GM21390 (cell line): ENCODE results near the gene ADGRV1.
"Not testable (repeated sequence)": the region's sequence is repeated elsewhere in the genome, so short reads cannot be mapped to it uniquely, and the experiment has no call there.

Experiments
- ATAC-seq: cut with Tn5 transposase; IDR thresholded peaks from one replicate; pipeline ENCODE4 v1.9.1; 2021; ENCODE audit not compliant: unreplicated experiment

ADGRV1 gene

DNA sequence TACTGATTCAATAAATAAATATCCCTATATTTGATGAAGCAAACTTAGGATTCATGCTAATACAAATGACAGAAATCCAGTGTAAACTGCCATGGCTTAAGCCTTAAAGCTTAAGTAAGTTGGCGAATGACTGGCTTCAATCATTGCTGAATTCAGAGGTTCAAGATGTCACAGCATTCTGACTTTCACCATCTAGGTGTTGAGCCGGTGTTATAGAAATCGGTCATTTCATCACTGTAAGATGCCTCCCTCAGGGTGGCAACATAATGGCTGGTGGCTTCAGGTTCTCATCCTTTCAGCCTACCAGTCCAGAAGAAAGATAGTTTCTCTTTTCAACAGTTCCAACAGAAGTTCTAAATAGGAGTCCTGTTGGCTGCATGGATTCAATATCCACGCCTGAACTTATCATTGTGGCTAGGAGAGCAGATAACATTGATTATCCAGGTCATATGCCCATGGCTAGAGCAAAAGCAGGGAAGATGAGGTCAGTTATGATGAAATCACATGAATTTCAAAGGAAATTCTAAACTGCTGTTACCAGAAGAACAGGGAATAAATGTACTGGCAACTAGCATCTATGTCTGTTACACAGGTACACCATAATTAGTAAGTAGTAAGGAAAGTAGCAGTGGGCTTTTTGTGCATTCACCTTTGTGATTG, 460.2 kb downstream of the ADGRV1 start:
- no peak for ATAC-seq

DNA sequence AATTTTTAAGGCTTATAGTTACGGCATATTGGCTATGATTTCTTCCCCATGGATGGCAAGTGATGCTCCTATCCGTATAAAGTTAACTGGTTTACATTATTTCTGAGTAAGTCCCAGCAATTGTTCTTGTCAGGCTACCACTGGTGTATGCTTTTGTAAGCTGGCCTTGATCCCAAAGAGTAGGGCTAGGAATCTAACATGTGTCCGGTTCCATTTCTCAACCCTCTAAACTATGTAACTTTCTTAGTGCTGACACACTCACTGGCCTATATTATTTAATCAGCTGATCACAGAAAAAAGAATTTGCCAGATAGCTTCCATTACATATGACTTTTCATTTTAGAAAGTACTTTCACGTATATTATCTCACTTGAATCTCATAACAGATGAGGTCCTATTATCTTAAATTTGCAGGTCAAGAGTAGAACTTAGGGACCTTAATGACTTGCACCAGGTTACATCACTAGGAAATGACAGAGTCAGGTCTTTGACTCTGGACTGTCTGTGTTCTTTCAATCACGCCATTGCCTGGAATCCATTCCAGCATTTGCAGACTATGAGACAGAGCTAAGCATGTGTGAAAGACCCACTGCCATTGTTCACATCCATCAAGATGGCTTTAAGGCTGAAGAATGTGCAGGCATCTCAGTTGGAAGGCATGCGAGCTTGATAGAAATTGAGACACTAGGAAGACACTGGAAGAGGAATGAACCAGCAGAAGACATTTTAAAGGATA, 461.6 kb downstream of the ADGRV1 start:
- ATAC-seq = no peak

GRCh38 chr5:91022518-91022917, 463.9 kb downstream of the ADGRV1 start:
- no peak for ATAC-seq

DNA sequence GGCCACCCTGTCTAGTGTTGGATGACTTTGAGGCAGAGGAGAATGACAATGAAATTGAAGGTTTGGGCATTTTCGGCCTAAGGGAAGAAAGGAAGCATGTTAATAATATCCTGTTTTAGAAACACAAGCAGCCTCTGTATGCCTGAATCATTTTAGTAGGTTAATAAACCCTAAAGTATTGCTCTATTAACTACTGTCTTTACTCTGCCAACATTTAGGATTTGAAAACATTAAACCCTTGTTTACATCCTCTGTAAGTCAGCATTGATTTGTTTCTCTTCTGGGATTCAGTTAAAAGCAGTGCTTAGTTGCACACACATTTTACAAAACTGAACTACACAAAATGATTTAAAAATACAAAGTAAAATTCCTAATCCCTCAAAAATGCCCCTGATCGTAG, 465.6 kb downstream of the ADGRV1 start:
- no peak for ATAC-seq

GRCh38 chr5:91024727-91025126, 466.1 kb downstream of the ADGRV1 start:
- no peak for ATAC-seq

- ATAC-seq = no peak
Measured at GRCh38 chr5:91025449-91025848, 466.9 kb downstream of the ADGRV1 start.

GRCh38 chr5:91025956-91026355, 467.4 kb downstream of the ADGRV1 start:
- no peak for ATAC-seq

- no peak for ATAC-seq
Measured at GRCh38 chr5:91026466-91026865, 467.9 kb downstream of the ADGRV1 start.

- no peak for ATAC-seq
Measured at GRCh38 chr5:91027405-91028139, 469.0 kb downstream of the ADGRV1 start.

DNA sequence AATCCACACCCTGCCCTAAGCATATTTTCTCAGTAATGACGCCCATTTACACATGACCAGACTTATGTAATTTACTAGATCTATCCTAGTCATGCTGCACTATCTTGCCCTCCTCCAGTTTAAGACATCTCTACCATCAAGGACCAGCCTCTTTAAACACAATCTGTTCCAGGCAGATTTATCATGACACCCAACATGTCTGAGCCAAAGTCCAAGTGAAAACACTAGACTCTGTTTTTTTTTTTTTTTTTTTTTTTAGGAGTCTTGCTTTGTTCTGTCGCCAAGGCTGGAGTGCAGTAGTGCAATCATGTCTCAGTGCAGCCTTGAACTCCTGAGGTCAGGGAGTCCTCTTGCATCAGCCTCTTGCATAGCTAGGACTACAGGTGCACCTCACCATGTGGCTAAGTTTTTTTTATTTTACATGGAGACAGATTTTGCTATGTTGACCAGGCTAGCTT, 469.9 kb downstream of the ADGRV1 start:
- ATAC-seq = no peak

GRCh38 chr5:91030521-91031401, 472.2 kb downstream of the ADGRV1 start:
- no peak for ATAC-seq

GRCh38 chr5:91031402-91031752, 472.8 kb downstream of the ADGRV1 start:
- no peak for ATAC-seq

DNA sequence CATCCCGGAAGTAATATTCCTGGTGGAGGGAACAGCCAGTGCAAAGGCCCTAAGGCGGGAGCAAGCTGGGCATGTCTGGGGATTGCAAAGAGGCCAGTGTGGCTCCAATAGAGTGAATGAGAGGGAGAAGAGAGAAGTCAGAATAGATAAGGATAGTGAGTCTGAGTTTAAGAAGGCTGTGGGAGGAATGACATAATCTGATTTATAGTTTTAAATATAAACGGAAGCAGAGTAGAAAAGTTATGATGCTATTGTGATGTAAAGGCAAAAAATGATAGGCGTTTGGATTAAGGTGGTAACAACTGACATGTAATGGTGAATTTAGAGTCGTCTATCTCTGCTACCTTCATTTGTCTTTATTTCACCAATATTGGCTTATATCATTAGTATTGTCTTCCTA, 473.5 kb downstream of the ADGRV1 start:
- ATAC-seq = no peak

- no peak for ATAC-seq
Measured at GRCh38 chr5:91033370-91033769, 474.8 kb downstream of the ADGRV1 start.

- ATAC-seq = no peak
Measured at GRCh38 chr5:91038180-91038808, 479.7 kb downstream of the ADGRV1 start.

- ATAC-seq = not testable (repeated sequence)
Measured at GRCh38 chr5:91041132-91041531, 482.5 kb downstream of the ADGRV1 start.

GRCh38 chr5:91042247-91042935, 483.8 kb downstream of the ADGRV1 start:
- no peak for ATAC-seq

DNA sequence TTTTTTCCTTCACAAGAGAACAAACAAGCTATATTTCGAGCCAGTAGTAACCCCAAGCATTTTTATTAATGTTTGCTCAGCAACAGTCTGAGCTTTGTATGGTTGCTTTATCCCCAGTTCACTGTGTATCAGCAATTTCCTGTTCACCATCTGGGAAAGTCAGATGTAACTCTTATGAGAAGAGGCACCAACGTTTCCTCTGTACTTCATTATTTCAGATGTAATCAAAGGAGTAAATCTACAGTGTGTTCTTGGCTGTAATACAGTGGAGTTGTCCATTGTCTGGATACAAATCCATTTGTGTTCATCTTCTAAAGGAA, 484.3 kb downstream of the ADGRV1 start:
- ATAC-seq = no peak

- ATAC-seq = no peak
Measured at GRCh38 chr5:91048073-91048472, 489.5 kb downstream of the ADGRV1 start.

- ATAC-seq = no peak
Measured at GRCh38 chr5:91049112-91049511, 490.5 kb downstream of the ADGRV1 start.
